ENCODE measurements around the gene ZNF140. TPM values are rescaled to one million over a fixed set of nuclear protein-coding genes. Genes with fewer than 3 reads are reported as not detected.

The ZNF140 gene
- total RNA-seq = 15.0 TPM
- long read RNA-seq, transcript ZNF140-209 (6 exons, 2,328 nt) = minor isoform, 5 of 25 reads
- long read RNA-seq, transcript ZNF140-202 (5 exons, 3,550 nt) = major isoform, 8 of 25 reads
- long read RNA-seq, partial matches to known transcripts = 1 of 25 reads
- long read RNA-seq, other reads (novel, unspliced or antisense) = 10 of 25 reads

DNA sequence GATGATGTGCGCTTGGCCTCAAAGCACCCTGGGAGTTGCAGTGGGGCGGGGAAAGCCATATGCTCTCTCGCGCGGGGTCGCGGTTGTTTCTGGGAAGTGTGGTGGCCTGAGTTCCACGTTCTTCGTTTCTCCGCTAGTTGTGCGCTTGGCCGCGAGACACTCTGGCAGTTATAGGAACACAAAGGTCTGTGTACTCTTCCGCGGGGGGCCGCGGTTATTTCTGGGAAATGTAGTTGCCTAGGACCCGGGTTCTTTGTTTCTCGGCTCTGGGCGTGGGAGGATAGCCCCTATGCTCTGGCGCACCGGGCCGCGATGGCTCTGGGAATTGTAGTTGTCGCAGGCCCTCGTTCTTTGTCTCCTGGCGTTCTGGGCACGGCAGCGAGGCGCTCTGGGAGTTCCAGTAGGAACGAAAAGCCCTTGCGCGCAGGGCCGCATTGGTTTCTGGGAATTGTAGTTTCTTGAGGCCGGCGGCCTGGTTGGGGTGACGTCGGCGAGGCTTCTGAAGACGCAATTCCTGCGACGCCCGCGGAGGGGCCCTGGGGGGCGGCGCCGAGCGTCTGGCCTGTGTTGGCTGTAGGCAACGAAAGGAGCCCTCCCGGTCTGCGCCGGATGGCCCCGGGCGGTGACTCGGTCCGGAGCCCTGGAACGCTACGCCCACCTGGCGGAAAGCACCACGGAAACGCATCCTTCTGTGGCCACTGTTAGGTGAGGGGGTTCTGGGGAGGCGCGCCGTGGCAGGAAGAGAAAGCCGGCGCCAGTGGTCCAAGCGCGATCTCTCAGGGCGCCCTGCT lies at the start of gene ZNF140:
ZNF140 (plus strand) TSS at position 556 of the 791 bp plus-strand sequence. CDS start 398 bp downstream, outside the sequence.
- Histone ChIP-seq H3K4me1 (peaks cover 6% of the 10 kb centered on the region), H3K36me3 (peaks cover 27% of the 10 kb centered on the region), H3K4me3 (peak within 1 kb of the TSS; percentile 88), H3K27me3 (ENCODE audit: low read depth) (no peaks in the 10 kb centered on the region), H3K9me3 (peaks cover 76% of the 10 kb centered on the region), H3K27ac (peak within 1 kb of the TSS; percentile 94)
- TF ChIP-seq, protein P1, sequence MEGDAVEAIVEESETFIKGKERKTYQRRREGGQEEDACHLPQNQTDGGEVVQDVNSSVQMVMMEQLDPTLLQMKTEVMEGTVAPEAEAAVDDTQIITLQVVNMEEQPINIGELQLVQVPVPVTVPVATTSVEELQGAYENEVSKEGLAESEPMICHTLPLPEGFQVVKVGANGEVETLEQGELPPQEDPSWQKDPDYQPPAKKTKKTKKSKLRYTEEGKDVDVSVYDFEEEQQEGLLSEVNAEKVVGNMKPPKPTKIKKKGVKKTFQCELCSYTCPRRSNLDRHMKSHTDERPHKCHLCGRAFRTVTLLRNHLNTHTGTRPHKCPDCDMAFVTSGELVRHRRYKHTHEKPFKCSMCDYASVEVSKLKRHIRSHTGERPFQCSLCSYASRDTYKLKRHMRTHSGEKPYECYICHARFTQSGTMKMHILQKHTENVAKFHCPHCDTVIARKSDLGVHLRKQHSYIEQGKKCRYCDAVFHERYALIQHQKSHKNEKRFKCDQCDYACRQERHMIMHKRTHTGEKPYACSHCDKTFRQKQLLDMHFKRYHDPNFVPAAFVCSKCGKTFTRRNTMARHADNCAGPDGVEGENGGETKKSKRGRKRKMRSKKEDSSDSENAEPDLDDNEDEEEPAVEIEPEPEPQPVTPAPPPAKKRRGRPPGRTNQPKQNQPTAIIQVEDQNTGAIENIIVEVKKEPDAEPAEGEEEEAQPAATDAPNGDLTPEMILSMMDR (IDR thresholded peaks at IDR 0.05) = peak; percentile 43
- peak; percentile 93 for ATAC-seq
- peak; percentile 98 for DNase-seq
- intact Hi-C loops (cut with DNase I) = no loop called here

DNA sequence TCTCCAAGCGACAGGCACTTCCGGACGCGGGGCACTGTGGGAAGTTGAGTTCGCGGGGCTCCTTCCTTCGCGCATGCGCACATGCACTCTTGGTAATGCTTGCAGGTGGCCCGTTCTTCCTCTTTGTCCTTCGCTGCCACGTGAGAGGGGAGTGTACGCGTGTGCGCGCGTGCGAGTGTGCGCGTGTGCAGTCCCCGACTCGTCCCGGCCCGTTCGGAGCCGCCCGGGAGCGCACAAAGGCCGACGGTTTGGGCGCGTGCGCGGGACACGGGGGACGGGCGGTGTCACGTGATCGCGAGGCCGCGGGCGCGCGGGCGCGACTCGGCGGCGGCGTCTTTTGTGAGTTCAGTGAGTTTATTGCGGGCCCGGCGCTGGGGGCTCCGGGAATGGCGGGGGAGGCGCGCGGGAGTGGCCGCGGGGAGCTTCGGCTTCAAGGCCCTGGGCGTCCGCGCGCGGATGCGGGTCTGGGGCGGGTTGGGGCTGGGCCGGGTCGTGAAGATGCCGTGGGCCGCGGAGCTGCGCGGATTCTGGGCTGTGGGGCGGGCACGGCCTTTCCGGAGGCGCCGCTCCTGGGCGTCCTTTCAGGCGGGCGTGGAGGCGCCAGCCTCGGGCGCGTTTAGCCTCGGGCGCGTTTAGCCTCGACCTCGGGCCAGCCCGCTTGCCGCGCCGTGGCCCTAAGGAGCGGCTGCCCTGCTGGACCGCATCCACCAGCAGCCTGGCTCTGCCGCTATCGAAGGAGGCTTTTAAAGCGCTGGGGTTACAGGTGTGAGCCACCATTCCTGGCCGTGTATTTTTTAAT lies 43.3 kb upstream of the ZNF140 start, which contains the start of gene ZNF84:
ZNF84 (plus strand) TSS at position 303 of the 799 bp plus-strand sequence. CDS start 3,959 bp downstream, outside the sequence.
- DNase-seq = peak; percentile 97
- H3K27me3 ChIP-seq (ENCODE audit: low read depth) = no peaks in the 10 kb centered on the region
- intact Hi-C loops (cut with DNase I) = no loop called here
- peaks cover 7% of the 10 kb centered on the region for H3K4me1 ChIP-seq
- H3K4me3 ChIP-seq = peak within 1 kb of the TSS; percentile 78
- ATAC-seq = peak; percentile 99 to 100
- peaks cover 65% of the 10 kb centered on the region for H3K9me3 ChIP-seq
- peak within 1 kb of the TSS; percentile 93 for H3K27ac ChIP-seq
- TF ChIP-seq, protein P1 (IDR thresholded peaks at IDR 0.05) = no peak
- peaks cover 12% of the 10 kb centered on the region for H3K36me3 ChIP-seq

DNA sequence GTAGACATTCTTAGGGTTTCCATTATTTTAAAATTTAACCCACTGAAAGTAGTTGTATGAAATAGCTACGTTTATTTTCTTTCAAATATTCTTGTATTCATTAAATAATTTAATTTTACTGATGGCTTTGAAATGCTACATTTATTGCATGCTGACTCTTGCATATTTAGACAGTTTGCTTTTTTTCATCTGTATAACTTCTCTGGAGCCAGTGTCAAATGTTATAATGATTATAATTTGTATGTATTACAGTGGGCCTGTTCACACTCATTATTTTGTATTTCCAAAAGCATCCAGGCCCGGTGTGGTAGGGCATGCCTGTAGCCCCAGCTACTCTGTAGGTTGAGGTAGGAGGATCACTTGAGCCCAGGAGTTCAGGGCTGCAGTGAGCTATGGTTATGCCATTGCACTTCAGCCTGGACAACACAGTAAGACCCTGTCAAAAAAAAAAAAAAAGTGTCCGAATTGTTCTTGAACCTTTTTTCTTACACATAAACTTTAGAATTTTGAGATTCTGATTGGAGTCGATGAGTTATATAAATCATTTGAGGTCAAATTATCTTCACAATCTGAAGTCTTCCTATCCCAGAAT lies 42.5 kb upstream of the ZNF140 start:
- no peaks in the 10 kb centered on the region for H3K27me3 ChIP-seq (ENCODE audit: low read depth)
- peaks cover 7% of the 10 kb centered on the region for H3K4me1 ChIP-seq
- ATAC-seq = no peak
- intact Hi-C loops (cut with DNase I) = no loop called here
- H3K27ac ChIP-seq = peak overlapping the region; percentile 93
- H3K4me3 ChIP-seq = peak overlapping the region; percentile 78
- peaks cover 69% of the 10 kb centered on the region for H3K9me3 ChIP-seq
- DNase-seq = no peak
- H3K36me3 ChIP-seq = peaks cover 20% of the 10 kb centered on the region
- TF ChIP-seq, protein P1 (IDR thresholded peaks at IDR 0.05) = no peak

DNA sequence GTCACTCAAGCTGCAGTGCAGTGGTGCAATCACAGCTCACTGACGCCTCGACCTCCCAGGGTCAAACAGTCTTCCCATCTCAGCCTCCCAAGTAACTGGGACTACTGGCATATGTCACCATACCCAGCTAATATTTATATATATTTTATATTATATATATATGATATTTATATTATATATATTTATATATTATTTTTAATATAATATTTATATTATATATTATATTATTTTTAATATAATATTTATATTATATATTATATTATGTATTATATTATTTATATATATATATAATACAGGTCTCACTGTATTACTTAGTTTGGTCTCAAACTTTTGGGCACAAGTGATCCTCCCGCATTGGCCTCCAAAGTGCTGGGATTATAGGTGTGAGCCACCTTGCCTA lies 34.0 kb upstream of the ZNF140 start:
- TF ChIP-seq, protein P1 (IDR thresholded peaks at IDR 0.05) = no peak
- DNase-seq (no peak), ATAC-seq (no peak)
- no peak overlapping the region for H3K27ac ChIP-seq
- no peaks in the 10 kb centered on the region for H3K27me3 ChIP-seq (ENCODE audit: low read depth)
- no peak overlapping the region for H3K4me3 ChIP-seq
- H3K9me3 ChIP-seq = peaks cover 98% of the 10 kb centered on the region
- intact Hi-C loops (cut with DNase I) = no loop called here
- H3K36me3 ChIP-seq = peaks cover 76% of the 10 kb centered on the region
- no peaks in the 10 kb centered on the region for H3K4me1 ChIP-seq

DNA sequence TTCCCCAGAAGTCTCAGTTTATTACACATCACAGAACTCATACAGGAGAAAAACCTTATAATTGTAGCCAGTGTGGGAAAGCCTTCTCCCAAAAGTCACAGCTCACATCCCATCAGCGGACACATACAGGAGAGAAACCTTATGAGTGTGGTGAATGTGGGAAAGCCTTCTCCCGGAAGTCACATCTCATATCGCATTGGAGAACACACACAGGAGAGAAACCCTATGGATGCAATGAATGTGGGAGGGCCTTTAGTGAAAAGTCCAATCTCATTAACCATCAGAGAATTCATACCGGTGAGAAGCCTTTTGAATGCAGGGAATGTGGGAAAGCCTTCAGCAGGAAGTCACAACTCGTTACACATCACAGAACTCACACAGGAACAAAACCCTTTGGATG lies 23.3 kb upstream of the ZNF140 start:
- no peak for ATAC-seq
- intact Hi-C loops (cut with DNase I) = no loop called here

More for the DNA sequence above, 23.3 kb upstream of the ZNF140 start:
- H3K27me3 ChIP-seq (ENCODE audit: low read depth) = no peaks in the 10 kb centered on the region
- DNase-seq = no peak
- H3K4me3 ChIP-seq = no peak overlapping the region
- TF ChIP-seq, protein P1 (IDR thresholded peaks at IDR 0.05) = no peak
- peaks cover 98% of the 10 kb centered on the region for H3K9me3 ChIP-seq
- no peaks in the 10 kb centered on the region for H3K4me1 ChIP-seq
- no peak overlapping the region for H3K27ac ChIP-seq
- peaks cover 22% of the 10 kb centered on the region for H3K36me3 ChIP-seq
